Ovary (tissue), 3 donors: ENCODE results near the gene PRR13.

Experiments used
- CTCF ChIP-seq, 3 donors: fragments of 450-650 bp in 2 of 3; fragments of 200-600 bp in 1 of 3; IDR thresholded peaks; one replicate each; pipeline versions ENCODE4 v1.5.1 to v1.8.0; 2016 to 2022; ENCODE audit warnings: antibody characterized with exemption in 3 of 3, mild to moderate bottlenecking in 1 of 3
- EP300 ChIP-seq: sonication (generic); formaldehyde crosslinking; IDR thresholded peaks from one replicate; pipeline ENCODE4 v1.6.1; 2017; ENCODE audit warnings: antibody characterized with exemption
- POLR2A ChIP-seq: fragments of 450-650 bp; IDR thresholded peaks from one replicate; pipeline ENCODE4 v1.6.1; 2017; ENCODE audit warnings: antibody characterized with exemption, mild to moderate bottlenecking, moderate library complexity
- donor health status: DM: no; HTN: no; CAD: no.

DNA sequence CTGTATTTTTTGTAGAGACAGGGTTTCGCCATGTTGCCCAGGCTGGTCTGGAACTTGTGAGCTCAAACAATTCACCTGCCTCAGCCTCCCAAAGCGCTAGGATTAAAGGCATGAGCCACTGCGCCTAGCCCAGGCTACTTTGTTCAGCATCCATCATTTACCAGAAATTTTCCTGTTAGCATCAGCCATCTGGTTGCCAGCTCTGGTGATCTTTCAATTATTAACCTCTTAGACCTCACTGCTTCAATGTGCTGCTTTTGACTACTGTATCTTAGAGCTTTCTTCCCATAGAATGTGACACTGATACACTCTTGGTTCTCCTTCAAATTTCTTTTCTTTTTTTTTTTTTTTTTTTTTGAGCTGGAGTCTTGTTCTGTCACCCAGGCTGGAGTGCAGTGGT, 23.3 kb upstream of the PRR13 start:
- no peak for TF ChIP-seq POLR2A
- no peak for TF ChIP-seq CTCF (IDR thresholded peaks at IDR 0.05)
- no peak for TF ChIP-seq EP300
